NB4 (cell line): ENCODE results near the gene ANKRD33.

ENCODE experiments used
- DNase-seq: peaks from one replicate; pipeline ENCODE4 v3.0.0; 2010; ENCODE audit warnings: low read depth
- H3K4me3 ChIP-seq: one replicate; pipeline ENCODE4 v1.5.1; 2011; ENCODE audit warnings: mild to moderate bottlenecking, low read depth, low read length, moderate library complexity
- CTCF ChIP-seq: IDR thresholded peaks from one replicate; pipeline ENCODE4 v1.5.1; 2012; ENCODE audit warnings: low read depth, low read length
- MAX ChIP-seq: IDR thresholded peaks from 2 replicates; pipeline ENCODE4 v1.6.1; 2011; ENCODE audit warnings: low read depth, low read length
- MYC ChIP-seq: IDR thresholded peaks from 2 replicates; pipeline ENCODE4 v1.6.1; 2011; ENCODE audit warnings: low read depth, low read length
- POLR2A ChIP-seq: IDR thresholded peaks from 2 replicates; pipeline ENCODE4 v1.6.1; 2011; ENCODE audit warnings: mild to moderate bottlenecking; ENCODE audit not compliant: insufficient read length; ENCODE audit errors: extremely low read depth

Gene ANKRD33

GRCh38 chr12:51887476-51888315 is at the start of gene ANKRD33:
Gene ANKRD33, plus strand, starts transcription at chr12:51888103. Its CDS starts 84 bp downstream, at chr12:51888187.
- no peak within 1 kb of the TSS for H3K4me3 ChIP-seq
- no peak for TF ChIP-seq POLR2A
- TF ChIP-seq MYC, result no peak
- no peak for TF ChIP-seq MAX
- no peak for TF ChIP-seq CTCF
- DNase-seq, result no peak

- no peak overlapping the region for H3K4me3 ChIP-seq
- TF ChIP-seq MYC (no peak), CTCF (no peak), POLR2A (no peak), MAX (no peak)
- no peak for DNase-seq
Measured at GRCh38 chr12:51838762-51839161, 49.1 kb upstream of the ANKRD33 start.

GRCh38 chr12:51839310-51839947 is 48.5 kb upstream of the ANKRD33 start:
- TF ChIP-seq MYC, result no peak
- no peak for TF ChIP-seq POLR2A
- TF ChIP-seq CTCF, result no peak
- no peak for TF ChIP-seq MAX
- DNase-seq, result no peak

GRCh38 chr12:51840966-51841365 is 46.9 kb upstream of the ANKRD33 start:
- TF ChIP-seq MAX (no peak), POLR2A (no peak), CTCF (no peak), MYC (no peak)
- DNase-seq, result no peak
- H3K4me3 ChIP-seq, result no peak overlapping the region

More at GRCh38 chr12:51839310-51839947, 48.5 kb upstream of the ANKRD33 start:
- no peak overlapping the region for H3K4me3 ChIP-seq

GRCh38 chr12:51841727-51842126 is 46.2 kb upstream of the ANKRD33 start:
- no peak for TF ChIP-seq CTCF
- no peak for TF ChIP-seq MAX
- TF ChIP-seq POLR2A, result no peak
- TF ChIP-seq MYC, result no peak
- DNase-seq, result no peak
- H3K4me3 ChIP-seq, result no peak overlapping the region
